GM21723 (cell line): ENCODE measurements around the gene TMPRSS4.
"Not testable (repeated sequence)": the region's sequence is repeated elsewhere in the genome, so short reads cannot be mapped to it uniquely, and the experiment has no call there.

Experiments used
- ATAC-seq: cut with Tn5 transposase; IDR thresholded peaks from one replicate; pipeline ENCODE4 v1.9.1; 2021; ENCODE audit warnings: mild to moderate bottlenecking, moderate library complexity; ENCODE audit not compliant: unreplicated experiment

The TMPRSS4 gene

GRCh38 chr11:118056806-118057205 lies 20.1 kb upstream of the TMPRSS4 start:
- ATAC-seq, result no peak

GRCh38 chr11:118057251-118058145 lies 19.4 kb upstream of the TMPRSS4 start:
- no peak for ATAC-seq

- ATAC-seq, result no peak
Measured at GRCh38 chr11:118058311-118059245, 18.3 kb upstream of the TMPRSS4 start.

DNA sequence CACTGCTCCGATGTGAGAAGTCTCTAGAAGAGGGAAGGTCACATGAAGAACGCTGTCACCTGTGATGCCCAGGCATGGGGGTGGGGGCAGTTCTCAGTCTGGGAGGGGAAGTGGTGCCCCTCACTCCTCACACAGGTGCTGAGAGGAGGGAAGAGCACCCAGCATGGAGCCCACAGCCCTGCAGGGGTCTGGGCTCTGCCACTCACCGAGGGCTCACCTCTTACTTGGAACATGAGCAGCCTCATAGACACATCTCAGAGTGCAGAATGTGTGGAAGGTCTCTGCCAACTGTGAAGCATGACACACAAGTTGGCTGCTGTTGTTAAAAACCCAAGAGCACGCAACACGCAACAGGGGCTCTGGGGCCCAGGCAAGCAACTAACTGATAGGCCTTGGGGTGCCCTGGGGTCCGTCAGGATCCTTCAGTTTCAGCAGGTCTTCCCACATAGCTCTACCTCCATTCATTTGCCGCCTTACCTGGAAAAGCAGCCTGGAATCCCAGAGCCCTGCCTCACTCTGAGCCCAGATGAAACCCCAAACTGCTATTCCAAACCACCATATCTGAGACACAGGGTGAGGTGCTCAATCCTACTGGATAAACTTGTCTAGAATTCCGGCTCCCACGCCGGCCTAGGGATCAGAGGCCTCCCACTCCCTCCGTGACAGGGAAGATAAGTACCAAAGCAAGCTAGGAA lies 17.5 kb upstream of the TMPRSS4 start:
- ATAC-seq, result no peak

DNA sequence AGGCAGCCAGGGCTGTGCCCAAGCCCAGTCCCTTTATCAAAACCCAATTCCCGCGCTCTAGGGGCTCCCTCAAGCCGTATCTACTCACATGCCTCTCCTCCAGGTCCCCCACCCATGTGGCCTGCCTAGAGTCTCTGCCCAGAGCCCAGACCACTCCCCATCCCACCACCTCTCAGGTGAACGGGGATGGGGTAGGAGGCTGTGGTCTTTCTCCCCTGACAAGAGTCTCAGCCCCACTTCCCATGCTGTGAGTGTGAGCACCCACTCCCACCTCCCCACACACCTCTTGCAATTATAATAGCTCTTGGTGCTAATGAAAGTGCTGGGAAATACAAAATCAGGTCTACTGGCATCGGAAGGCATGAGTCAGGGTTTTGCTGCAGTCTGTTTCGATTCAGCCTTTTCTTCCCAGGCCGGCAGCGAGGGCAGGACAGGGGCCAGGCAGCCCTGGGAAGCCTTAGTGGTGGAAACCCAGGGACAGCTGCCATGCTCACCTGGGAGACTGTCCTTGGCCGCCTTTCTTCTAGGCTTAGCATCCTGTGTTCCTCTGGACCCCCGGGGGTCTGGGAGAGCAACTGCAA lies 16.7 kb upstream of the TMPRSS4 start:
- ATAC-seq, result no peak

DNA sequence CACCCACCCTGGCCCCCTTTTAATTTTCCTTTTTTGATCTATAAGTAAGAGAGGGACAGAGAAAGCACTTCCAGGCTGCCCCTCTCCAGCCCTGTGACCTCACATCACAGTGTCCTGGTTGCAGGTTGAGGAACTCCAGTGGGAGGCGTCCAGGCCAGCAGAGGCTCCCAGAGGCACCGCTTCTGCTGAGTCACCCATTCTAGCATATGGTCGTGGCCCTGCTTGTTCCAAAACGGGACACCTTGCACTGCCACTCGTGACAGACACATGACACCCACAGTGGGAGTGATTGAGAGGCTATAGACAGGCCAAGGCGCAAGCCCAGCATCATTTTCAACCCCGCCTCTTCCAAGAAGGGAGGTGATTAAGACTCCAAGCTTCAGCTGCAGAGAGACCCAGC lies 16.0 kb upstream of the TMPRSS4 start:
- no peak for ATAC-seq

GRCh38 chr11:118061586-118062125 lies 15.2 kb upstream of the TMPRSS4 start:
- no peak for ATAC-seq

GRCh38 chr11:118062181-118062580 lies 14.7 kb upstream of the TMPRSS4 start:
- not testable (repeated sequence) for ATAC-seq

GRCh38 chr11:118062631-118063030 lies 14.2 kb upstream of the TMPRSS4 start:
- not testable (repeated sequence) for ATAC-seq

DNA sequence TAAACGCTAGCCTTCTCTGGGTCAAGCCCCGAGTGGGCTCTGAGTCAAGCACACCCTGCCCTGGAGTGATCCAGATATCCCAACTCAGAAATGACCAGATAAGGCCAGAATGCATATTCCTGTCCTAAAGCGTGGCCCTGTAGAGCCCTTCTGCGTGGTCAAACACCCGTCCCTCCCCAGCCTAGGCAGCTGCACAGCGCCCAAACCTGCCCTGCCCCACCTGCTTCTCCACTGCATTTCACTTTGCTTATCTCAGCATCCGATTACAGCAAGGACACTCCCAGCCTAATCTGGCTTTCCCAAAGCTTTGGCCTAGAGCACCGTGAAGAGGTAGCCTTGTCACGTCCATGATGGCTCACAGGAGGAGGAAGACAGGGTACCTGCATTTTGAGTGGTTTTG lies 11.9 kb upstream of the TMPRSS4 start:
- no peak for ATAC-seq

GRCh38 chr11:118065384-118065783 lies 11.5 kb upstream of the TMPRSS4 start:
- ATAC-seq, result no peak

DNA sequence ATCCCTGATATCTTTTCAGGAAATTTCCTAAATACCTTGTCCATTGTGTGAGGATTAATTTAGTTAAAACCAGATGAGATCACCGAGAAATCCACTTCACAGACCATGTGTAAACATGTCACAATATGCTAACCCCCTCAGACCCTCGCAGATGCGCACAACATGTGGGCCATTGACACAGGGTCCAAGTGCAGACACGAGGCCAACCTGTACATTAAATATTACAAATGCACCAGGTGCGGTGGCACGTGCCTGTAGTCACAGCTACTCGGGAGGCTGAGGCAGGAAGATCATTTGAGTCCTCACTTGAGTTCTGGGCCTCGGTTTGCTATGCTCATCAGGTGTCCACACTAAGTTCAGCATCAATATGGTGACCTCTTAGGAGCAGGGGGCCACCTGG lies 9.9 kb upstream of the TMPRSS4 start:
- ATAC-seq, result no peak

- ATAC-seq, result no peak
Measured at GRCh38 chr11:118068206-118068944, 8.5 kb upstream of the TMPRSS4 start.

- ATAC-seq, result no peak
Measured at GRCh38 chr11:118068945-118069612, 7.8 kb upstream of the TMPRSS4 start.

DNA sequence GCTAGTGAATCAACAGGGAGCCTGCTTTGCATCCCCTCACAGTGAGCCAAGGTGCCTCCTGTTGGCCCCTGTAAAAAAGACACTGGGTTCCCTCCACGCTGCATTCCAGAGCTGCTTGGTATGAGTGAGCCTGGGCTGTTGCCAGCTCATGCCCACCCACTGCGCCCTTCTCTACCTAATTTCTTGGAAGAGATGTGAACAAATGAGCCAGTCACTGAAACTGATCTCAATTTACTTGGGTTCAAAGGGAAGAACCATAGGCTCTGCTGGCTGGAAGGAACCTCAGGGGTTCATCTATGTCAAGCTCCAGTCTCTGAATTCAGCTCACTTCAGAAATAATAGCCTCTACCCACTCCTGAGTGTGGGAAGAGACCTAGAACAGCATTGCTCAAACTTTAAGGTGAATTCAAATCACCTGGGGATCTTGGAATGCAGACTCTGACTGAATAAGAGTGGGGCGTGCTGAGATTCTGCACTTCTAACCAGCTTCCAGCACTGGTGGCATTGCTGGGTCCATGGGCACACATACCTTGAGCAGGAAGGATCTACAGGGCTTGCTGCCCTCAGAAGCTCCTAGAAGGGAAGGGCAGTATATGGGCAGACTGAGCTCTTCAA lies 5.4 kb upstream of the TMPRSS4 start:
- ATAC-seq, result no peak

DNA sequence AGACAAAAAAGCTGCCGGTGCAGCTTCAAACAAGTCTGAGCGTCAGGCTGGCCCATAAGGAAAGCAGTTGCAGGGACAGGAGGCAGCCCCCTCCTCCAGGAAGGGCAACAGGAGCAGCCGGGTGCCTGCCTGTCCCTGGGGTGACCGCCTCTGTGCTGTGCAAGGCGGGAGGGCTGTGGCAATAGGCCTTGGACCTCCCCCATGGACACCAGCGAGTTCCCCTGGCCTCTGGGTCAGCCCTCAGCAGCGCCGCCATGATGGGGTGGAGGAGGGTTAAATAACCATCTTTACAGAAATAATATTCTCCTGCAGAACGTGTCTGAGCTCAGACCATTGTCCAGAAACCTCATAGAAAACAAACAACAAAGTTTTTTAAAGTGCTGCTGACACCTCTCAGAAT lies 3.3 kb upstream of the TMPRSS4 start:
- no peak for ATAC-seq

DNA sequence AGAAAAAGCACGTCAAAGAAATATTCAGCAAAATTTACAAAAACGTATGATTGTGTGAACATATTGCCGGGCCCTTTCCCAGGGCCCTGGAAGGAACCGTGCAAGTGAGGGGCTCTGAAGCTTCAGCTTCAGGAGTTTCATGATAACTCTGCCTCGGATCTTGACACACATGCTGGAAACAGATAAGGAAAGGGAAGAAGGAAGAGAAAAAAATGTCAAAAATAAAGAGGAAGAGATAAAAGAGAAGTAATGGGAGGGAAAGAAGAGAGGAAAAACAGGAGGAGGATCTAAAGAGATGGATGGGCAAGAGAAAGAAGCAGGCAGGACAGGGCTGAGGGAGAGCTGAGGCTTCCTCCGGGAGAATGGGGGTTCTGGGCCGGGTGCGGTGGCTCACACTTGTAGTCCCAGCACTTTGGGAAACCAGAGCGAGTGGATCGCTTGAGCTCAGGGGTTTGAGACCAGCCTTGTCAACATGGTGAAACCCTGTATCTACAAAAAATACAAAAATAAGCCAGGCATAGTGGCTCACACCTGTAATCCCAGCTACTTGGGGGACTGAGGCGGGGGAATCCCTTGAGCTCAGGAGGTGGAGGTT lies 2.7 kb upstream of the TMPRSS4 start:
- no peak for ATAC-seq

DNA sequence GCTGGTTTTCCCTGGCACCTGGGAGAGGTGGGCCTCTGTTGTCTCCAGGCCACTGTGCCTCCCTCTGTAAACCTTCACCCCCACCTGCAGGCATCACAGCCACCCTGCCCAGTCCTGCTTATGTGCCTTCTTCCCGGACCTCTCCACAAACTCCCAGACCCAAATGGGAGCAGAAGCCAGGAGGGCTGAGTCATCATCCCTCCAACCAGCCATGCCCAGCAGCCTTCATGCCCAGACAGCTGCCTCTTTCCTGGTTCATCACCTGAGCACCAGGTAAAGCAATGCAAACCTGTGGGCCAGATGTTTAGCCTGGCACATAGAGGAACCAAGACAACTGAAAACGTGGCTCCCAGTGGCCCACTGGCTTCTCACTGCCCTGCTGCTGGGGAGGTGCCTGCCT lies 2.1 kb upstream of the TMPRSS4 start:
- ATAC-seq, result no peak
